ENCODE data around the gene RBP3. TPM values are rescaled to one million over a fixed set of nuclear protein-coding genes. Genes with fewer than 3 reads are reported as not detected.

The RBP3 gene
- polyA plus RNA-seq, 3 donors = not detected

- no peak overlapping the region for H3K4me3 Mint-ChIP-seq
- H2AFZ ChIP-seq (ENCODE audit: insufficient read depth, low read depth, low read length, poor library complexity, severe bottlenecking) = no peak overlapping the region
- H3K4me2 ChIP-seq (replicated peaks; ENCODE audit: extremely low read depth, low read length, poor library complexity, severe bottlenecking) = no peak overlapping the region
- no peak overlapping the region for H3K9ac ChIP-seq (ENCODE audit: insufficient read depth, low read length, poor library complexity, severe bottlenecking)
- WGBS (ENCODE audit: insufficient coverage) = 83% methylated on average over 2 of the region's 3 CpGs
- no peaks in the 10 kb centered on the region for H3K27me3 ChIP-seq (ENCODE audit: control insufficient read depth in 2 of 2, insufficient read depth in 2 of 2, low read length in 2 of 2)
- H3K36me3 Mint-ChIP-seq = no peaks in the 10 kb centered on the region
- intact Hi-C loops (cut with micrococcal nuclease) = no loop called here
- no peak for TF ChIP-seq CTCF (IDR thresholded peaks at IDR 0.05)
- H3K36me3 ChIP-seq (replicated peaks in 1 of 2; ENCODE audit: control insufficient read depth in 1 of 2, insufficient read depth in 2 of 2, low read length in 2 of 2) = no peaks in the 10 kb centered on the region
- no peak for DNase-seq
- no peaks in the 10 kb centered on the region for H3K9me3 ChIP-seq (replicated peaks in 1 of 2; ENCODE audit: control insufficient read depth in 1 of 2, insufficient read depth in 1 of 2, low read length in 2 of 2)
- peaks cover 0 to 9% (median 0%) of the 10 kb centered on the region in 7 donors for H3K9me3 Mint-ChIP-seq
- H3K4me1 ChIP-seq (ENCODE audit: control insufficient read depth in 1 of 2, insufficient read depth in 2 of 2, low read length in 2 of 2) = no peaks in the 10 kb centered on the region
- H3K4me1 Mint-ChIP-seq = no peaks in the 10 kb centered on the region
- H3K27ac ChIP-seq (ENCODE audit: low read depth in 1 of 2, low read length in 2 of 2) = no peak overlapping the region
- H3K79me2 ChIP-seq (ENCODE audit: insufficient read depth, low read length) = no peaks in the 10 kb centered on the region
- no peak overlapping the region for H3K27ac Mint-ChIP-seq
- no peaks in the 10 kb centered on the region for H4K20me1 ChIP-seq (ENCODE audit: insufficient read depth, low read length)
- H3K4me3 ChIP-seq (replicated peaks in 1 of 3; ENCODE audit: low read depth in 2 of 3, low read length in 3 of 3) = no peak overlapping the region
- peaks cover 0 to 3% (median 0%) of the 10 kb centered on the region in 3 donors for H3K27me3 Mint-ChIP-seq (ENCODE audit: low read depth in 3 of 3)
Observed at GRCh38 chr10:47332946-47333345, 15.2 kb upstream of the RBP3 start.

- H3K9me3 Mint-ChIP-seq = peaks cover 0 to 5% (median 0%) of the 10 kb centered on the region in 7 donors
- no peak for TF ChIP-seq CTCF (IDR thresholded peaks at IDR 0.05)
- no peaks in the 10 kb centered on the region for H3K9me3 ChIP-seq (replicated peaks in 1 of 2; ENCODE audit: control insufficient read depth in 1 of 2, insufficient read depth in 1 of 2, low read length in 2 of 2)
- H3K4me1 Mint-ChIP-seq = no peaks in the 10 kb centered on the region
- H4K20me1 ChIP-seq (ENCODE audit: insufficient read depth, low read length) = no peaks in the 10 kb centered on the region
- no peak overlapping the region for H3K4me2 ChIP-seq (replicated peaks; ENCODE audit: extremely low read depth, low read length, poor library complexity, severe bottlenecking)
- peak overlapping the region in 1 of 7 donors; percentile 58 for H3K27ac Mint-ChIP-seq
- no peaks in the 10 kb centered on the region for H3K79me2 ChIP-seq (ENCODE audit: insufficient read depth, low read length)
- no peak for DNase-seq
- H3K4me1 ChIP-seq (ENCODE audit: control insufficient read depth in 1 of 2, insufficient read depth in 2 of 2, low read length in 2 of 2) = no peaks in the 10 kb centered on the region
- no peak overlapping the region for H2AFZ ChIP-seq (ENCODE audit: insufficient read depth, low read depth, low read length, poor library complexity, severe bottlenecking)
- WGBS (ENCODE audit: insufficient coverage) = no CpG with 5 or more reads among the region's 6 CpGs
- peaks cover 0 to 3% (median 0%) of the 10 kb centered on the region in 3 donors for H3K27me3 Mint-ChIP-seq (ENCODE audit: low read depth in 3 of 3)
- no peaks in the 10 kb centered on the region for H3K36me3 ChIP-seq (replicated peaks in 1 of 2; ENCODE audit: control insufficient read depth in 1 of 2, insufficient read depth in 2 of 2, low read length in 2 of 2)
- no peak overlapping the region for H3K4me3 ChIP-seq (replicated peaks in 1 of 3; ENCODE audit: low read depth in 2 of 3, low read length in 3 of 3)
- no peak overlapping the region for H3K9ac ChIP-seq (ENCODE audit: insufficient read depth, low read length, poor library complexity, severe bottlenecking)
- H3K4me3 Mint-ChIP-seq = no peak overlapping the region
- no peak overlapping the region for H3K27ac ChIP-seq (ENCODE audit: low read depth in 1 of 2, low read length in 2 of 2)
- no peaks in the 10 kb centered on the region for H3K36me3 Mint-ChIP-seq
- intact Hi-C loops (cut with micrococcal nuclease) = no loop called here
- H3K27me3 ChIP-seq (ENCODE audit: control insufficient read depth in 2 of 2, insufficient read depth in 2 of 2, low read length in 2 of 2) = no peaks in the 10 kb centered on the region
Observed at GRCh38 chr10:47333532-47333931, 14.6 kb upstream of the RBP3 start.
